SK-N-MC (cell line): ENCODE results near the gene EXOG.

Experiments used
- DNase-seq: peaks from one replicate; pipeline ENCODE4 v3.0.0-alpha.2; 2011; ENCODE audit warnings: low read depth, low spot score
- H3K27ac ChIP-seq: fragments of 200-600 bp; sonication (generic); 2 replicates; pipeline ENCODE4 v1.5.1; 2016; ENCODE audit warnings: mixed run types
- H3K36me3 ChIP-seq: fragments of 200-600 bp; sonication (generic); 2 replicates; pipeline ENCODE4 v1.6.1; 2017; ENCODE audit warnings: antibody characterized with exemption, low read length, mixed read lengths; ENCODE audit not compliant: insufficient read depth
- H3K4me3 ChIP-seq: fragments of 200-600 bp; sonication (generic); 2 replicates; pipeline ENCODE4 v1.5.1; 2016
- H3K9ac ChIP-seq: fragments of 200-600 bp; sonication (generic); 2 replicates; pipeline ENCODE4 v1.8.0; 2017; ENCODE audit warnings: mixed run types, mixed read lengths; ENCODE audit not compliant: insufficient read length
- H3K9me3 ChIP-seq: fragments of 200-600 bp; sonication (generic); 2 replicates; pipeline ENCODE4 v1.6.1; 2017; ENCODE audit warnings: low read depth, mild to moderate bottlenecking, antibody characterized with exemption, low read length, moderate library complexity, mixed read lengths
- EZH2 ChIP-seq: fragments of 200-600 bp; sonication (generic); IDR thresholded peaks from one replicate; pipeline ENCODE4 v1.6.1; 2017; ENCODE audit warnings: antibody characterized with exemption
- FOXP2 ChIP-seq: optimal IDR thresholded peaks from 2 replicates; pipeline ENCODE3; 2011; ENCODE audit warnings: mild to moderate bottlenecking, moderate library complexity; ENCODE audit not compliant: insufficient read depth; ENCODE audit errors: extremely low read length, control extremely low read depth
- POLR2AphosphoS5 ChIP-seq: IDR thresholded peaks from 2 replicates; pipeline ENCODE4 v1.6.1; 2012; ENCODE audit warnings: mild to moderate bottlenecking, low read depth, low read length, borderline replicate concordance

Gene EXOG

GRCh38 chr3:38469852-38470251 lies 26.3 kb upstream of the EXOG start:
- H3K9ac ChIP-seq: no peak overlapping the region
- no peaks in the 10 kb centered on the region for H3K9me3 ChIP-seq
- DNase-seq: no peak
- no peak overlapping the region for H3K4me3 ChIP-seq
- no peak overlapping the region for H3K27ac ChIP-seq
- TF ChIP-seq FOXP2 (no peak), EZH2 (no peak), POLR2AphosphoS5 (no peak)
- no peaks in the 10 kb centered on the region for H3K36me3 ChIP-seq

GRCh38 chr3:38471260-38471857 lies 24.8 kb upstream of the EXOG start:
- H3K9ac ChIP-seq: no peak overlapping the region
- DNase-seq: no peak
- no peak overlapping the region for H3K4me3 ChIP-seq
- H3K36me3 ChIP-seq: no peaks in the 10 kb centered on the region
- no peaks in the 10 kb centered on the region for H3K9me3 ChIP-seq
- no peak overlapping the region for H3K27ac ChIP-seq
- no peak for TF ChIP-seq FOXP2
- TF ChIP-seq POLR2AphosphoS5: no peak
- TF ChIP-seq EZH2: no peak

GRCh38 chr3:38472342-38472741 lies 23.8 kb upstream of the EXOG start:
- DNase-seq: no peak
- Histone ChIP-seq H3K36me3 (no peaks in the 10 kb centered on the region), H3K4me3 (no peak overlapping the region), H3K9ac (no peak overlapping the region), H3K9me3 (no peaks in the 10 kb centered on the region), H3K27ac (no peak overlapping the region)
- TF ChIP-seq FOXP2 (no peak), EZH2 (no peak), POLR2AphosphoS5 (no peak)

- Histone ChIP-seq H3K4me3 (no peak overlapping the region), H3K9ac (no peak overlapping the region), H3K36me3 (no peaks in the 10 kb centered on the region), H3K9me3 (no peaks in the 10 kb centered on the region), H3K27ac (no peak overlapping the region)
- TF ChIP-seq FOXP2: no peak
- no peak for TF ChIP-seq POLR2AphosphoS5
- TF ChIP-seq EZH2: no peak
- DNase-seq: no peak
Observed at GRCh38 chr3:38473229-38473628, 22.9 kb upstream of the EXOG start.

GRCh38 chr3:38474928-38475605 lies 21.1 kb upstream of the EXOG start:
- no peak overlapping the region for H3K4me3 ChIP-seq
- TF ChIP-seq EZH2 (no peak), FOXP2 (no peak), POLR2AphosphoS5 (no peak)
- no peaks in the 10 kb centered on the region for H3K9me3 ChIP-seq
- DNase-seq: no peak
- no peak overlapping the region for H3K27ac ChIP-seq
- no peak overlapping the region for H3K9ac ChIP-seq
- H3K36me3 ChIP-seq: peaks cover 2% of the 10 kb centered on the region; the same call in 1 of the 2 replicates

- no peak for DNase-seq
- H3K4me3 ChIP-seq: no peak overlapping the region
- no peak for TF ChIP-seq POLR2AphosphoS5
- TF ChIP-seq EZH2: no peak
- no peak for TF ChIP-seq FOXP2
Observed at GRCh38 chr3:38475716-38476115, 20.4 kb upstream of the EXOG start.

GRCh38 chr3:38476157-38476756 lies 19.9 kb upstream of the EXOG start:
- DNase-seq: no peak
- Histone ChIP-seq H3K36me3 (peaks cover 13% of the 10 kb centered on the region; the same call in 1 of the 2 replicates), H3K4me3 (no peak overlapping the region), H3K9me3 (no peaks in the 10 kb centered on the region), H3K9ac (no peak overlapping the region), H3K27ac (no peak overlapping the region)
- no peak for TF ChIP-seq EZH2
- no peak for TF ChIP-seq POLR2AphosphoS5
- TF ChIP-seq FOXP2: no peak

More at GRCh38 chr3:38475716-38476115, 20.4 kb upstream of the EXOG start:
- H3K9me3 ChIP-seq: no peaks in the 10 kb centered on the region
- H3K27ac ChIP-seq: no peak overlapping the region
- H3K36me3 ChIP-seq: peaks cover 8% of the 10 kb centered on the region; the same call in 1 of the 2 replicates
- H3K9ac ChIP-seq: no peak overlapping the region

- TF ChIP-seq POLR2AphosphoS5 (no peak), FOXP2 (no peak), EZH2 (no peak)
- peaks cover 15% of the 10 kb centered on the region; the same call in 1 of the 2 replicates for H3K36me3 ChIP-seq
- no peak for DNase-seq
- no peak overlapping the region for H3K4me3 ChIP-seq
- H3K27ac ChIP-seq: no peak overlapping the region
- no peak overlapping the region for H3K9ac ChIP-seq
- H3K9me3 ChIP-seq: no peaks in the 10 kb centered on the region
Observed at GRCh38 chr3:38477057-38477820, 18.9 kb upstream of the EXOG start.

GRCh38 chr3:38477839-38478450 lies 18.2 kb upstream of the EXOG start:
- no peak overlapping the region for H3K9ac ChIP-seq
- no peaks in the 10 kb centered on the region for H3K9me3 ChIP-seq
- H3K4me3 ChIP-seq: no peak overlapping the region
- no peak for DNase-seq
- H3K36me3 ChIP-seq: peaks cover 15% of the 10 kb centered on the region; the same call in 1 of the 2 replicates
- TF ChIP-seq POLR2AphosphoS5: no peak
- TF ChIP-seq EZH2: no peak
- TF ChIP-seq FOXP2: no peak
- H3K27ac ChIP-seq: no peak overlapping the region
